Naive thymus-derived CD4-positive, alpha-beta T cell (primary cell): ENCODE measurements around the gene BAIAP2. TPM values are rescaled to one million over a fixed set of nuclear protein-coding genes. Genes with fewer than 3 reads are reported as not detected.

ENCODE experiments used
- ATAC-seq: fragments of 150-1000 bp; cut with Tn5 transposase; 2 replicates; pipeline ENCODE4 v1.10.0; 2021; ENCODE audit warnings: mild to moderate bottlenecking, moderate library complexity
- CTCF ChIA-PET: fragments of 350-600 bp; sonication (Branson Sonifier 250); formaldehyde crosslinking; loops from one replicate; lab custom pipeline; 2021; ENCODE audit warnings: antibody characterized with exemption; lab: Charles Lee
- POLR2A ChIA-PET: fragments of 350-600 bp; sonication (Branson Sonifier 250); formaldehyde crosslinking; loops from one replicate; lab custom pipeline; 2021; ENCODE audit warnings: antibody characterized with exemption, inconsistent platforms; lab: Charles Lee
- DNase-seq, 9 donors: peaks; one replicate each; pipeline versions ENCODE4 v3.0.0 to v3.0.0-alpha.2; 2020 to 2022; ENCODE audit warnings: mixed read lengths in 1 of 9
- H3K27ac ChIP-seq: one replicate; pipeline ENCODE4 v1.7.0; 2013; ENCODE audit warnings: mild to moderate bottlenecking, low read depth, low read length, moderate library complexity
- H3K27me3 ChIP-seq, 2 donors: one replicate each; pipeline ENCODE4 v1.7.0; 2013; ENCODE audit warnings: low read length in 2 of 2, mild to moderate bottlenecking in 2 of 2, moderate library complexity in 2 of 2; ENCODE audit not compliant: control insufficient read depth in 2 of 2, insufficient read depth in 2 of 2
- H3K36me3 ChIP-seq, 3 experiments: 1 replicate in 2 of 3; 2 replicates in 1 of 3; pipeline ENCODE4 v1.7.0; 2013; ENCODE audit warnings: low read length in 3 of 3, mild to moderate bottlenecking in 3 of 3, moderate library complexity in 1 of 3; ENCODE audit not compliant: insufficient read depth in 3 of 3, control insufficient read depth in 2 of 3
- H3K4me1 ChIP-seq, 2 donors: one replicate each; pipeline ENCODE4 v1.7.0; 2013; ENCODE audit warnings: low read length in 2 of 2, mild to moderate bottlenecking in 2 of 2, moderate library complexity in 1 of 2; ENCODE audit not compliant: control insufficient read depth in 2 of 2, insufficient read depth in 2 of 2
- H3K4me3 ChIP-seq: 2 replicates; pipeline ENCODE4 v1.7.0; 2013; ENCODE audit warnings: mild to moderate bottlenecking, low read length
- H3K9me3 ChIP-seq, 3 experiments: 1 replicate in 2 of 3; 2 replicates in 1 of 3; pipeline ENCODE4 v1.7.0; 2013; ENCODE audit warnings: low read length in 3 of 3; ENCODE audit not compliant: control insufficient read depth in 2 of 3
- H3K27ac Mint-ChIP-seq, 9 donors: one replicate each; pipeline ENCODE4 v1.8.0; 2020 to 2022; ENCODE audit warnings: mixed read lengths in 9 of 9, mild to moderate bottlenecking in 8 of 9, moderate library complexity in 5 of 9, inconsistent platforms in 2 of 9
- H3K27me3 Mint-ChIP-seq, 5 donors: one replicate each; pipeline ENCODE4 v1.8.0; 2021 to 2022; ENCODE audit warnings: mixed read lengths in 5 of 5, mild to moderate bottlenecking in 1 of 5
- H3K36me3 Mint-ChIP-seq, 5 donors: one replicate each; pipeline ENCODE4 v1.8.0; 2020 to 2022; ENCODE audit warnings: mixed read lengths in 5 of 5, mild to moderate bottlenecking in 3 of 5, inconsistent platforms in 1 of 5
- H3K4me1 Mint-ChIP-seq, 7 donors: one replicate each; pipeline ENCODE4 v1.8.0; 2020 to 2022; ENCODE audit warnings: mixed read lengths in 7 of 7, mild to moderate bottlenecking in 3 of 7, inconsistent platforms in 1 of 7
- H3K4me3 Mint-ChIP-seq, 10 donors: one replicate each; pipeline ENCODE4 v1.8.0; 2020 to 2022; ENCODE audit warnings: mild to moderate bottlenecking in 10 of 10, mixed read lengths in 10 of 10, moderate library complexity in 6 of 10, inconsistent platforms in 2 of 10
- H3K9me3 Mint-ChIP-seq, 11 donors: one replicate each; pipeline ENCODE4 v1.8.0; 2020 to 2022; ENCODE audit warnings: mixed read lengths in 11 of 11, mild to moderate bottlenecking in 4 of 11, inconsistent platforms in 1 of 11, moderate library complexity in 1 of 11
- intact Hi-C, 2 donors: fragments of 100-400 bp; cut with micrococcal nuclease; formaldehyde crosslinking; loops; one replicate each; pipeline ENCODE4 v1.15.1; 2023
- polyA plus RNA-seq, 2 donors: library from polyadenylated mRNA; unstranded; fragments of 300-500 nt; fragmentation: Illumina TruSeq; gene quantifications; one replicate each; pipeline ENCODE4 v1.2.3, GENCODE V29; 2021
- total RNA-seq, 6 experiments: library from RNA in 5 of 6; stranded (reverse) in 5 of 6; gene quantifications; 1 replicate in 5 of 6; 2 replicates in 1 of 6; pipeline ENCODE4 v1.2.3 and lab custom pipeline; 2021 to 2026

The BAIAP2 gene
- total and polyA plus RNA-seq, 7 experiments from 2014 or later: 3.2 to 13.7 (median 7.4) TPM

GRCh38 chr17:80990921-80991644 is 43.9 kb upstream of the BAIAP2 start:
- no peak for DNase-seq
- H3K4me1 Mint-ChIP-seq: peaks cover 7 to 38% (median 21%) of the 10 kb centered on the region in 7 donors
- H3K9me3 ChIP-seq: no peaks in the 10 kb centered on the region
- ChIA-PET POLR2A (interaction anchor here (0.6 to 3.4 kb wide), 8 partner anchors 11 to 1199 kb away, joined by 3 to 20 read pairs (median 3); partner anchors contain the start of genes NDUFAF8 and TEPSIN), CTCF (interaction anchor here (0.9 to 1.1 kb wide), 2 partner anchors 111 to 575 kb away, joined by 3 to 4 read pairs; no protein-coding TSS in a partner anchor)
- H3K9me3 Mint-ChIP-seq: peaks cover 0 to 9% (median 0%) of the 10 kb centered on the region in 11 donors
- peak overlapping the region; percentile 71 to 90 (median 84) for H3K27ac Mint-ChIP-seq
- ATAC-seq: peak; percentile 58
- no peaks in the 10 kb centered on the region for H3K27me3 ChIP-seq
- peak overlapping the region; percentile 96 for H3K27ac ChIP-seq
- H3K4me1 ChIP-seq: peaks cover 14 to 25% of the 10 kb centered on the region in 2 donors
- H3K36me3 ChIP-seq: peaks cover 0 to 13% (median 0%) of the 10 kb centered on the region in 3 experiments
- H3K4me3 ChIP-seq: peak overlapping the region; percentile 94
- intact Hi-C loops: loop anchor here (1.0 to 2.0 kb wide), 3 partner anchors 28 to 44 kb away; partner anchors contain the start of gene BAIAP2 (in 1 of the 2)
- peaks cover 0 to 5% (median 0%) of the 10 kb centered on the region in 5 donors for H3K36me3 Mint-ChIP-seq
- H3K27me3 Mint-ChIP-seq: peaks cover 0 to 11% (median 0%) of the 10 kb centered on the region in 5 donors
- peak overlapping the region; percentile 71 to 87 (median 82) for H3K4me3 Mint-ChIP-seq

GRCh38 chr17:80991645-80992076 is 43.3 kb upstream of the BAIAP2 start, which contains the start of gene CHMP6:
Gene CHMP6 (plus strand): TSS chr17:80991841. CDS start chr17:80991919, 78 bp downstream.
- CTCF ChIA-PET: interaction anchor here (0.9 kb wide), 1 partner anchor 576 kb away, joined by 3 read pairs; no protein-coding TSS in a partner anchor
- peaks cover 0 to 9% (median 0%) of the 10 kb centered on the region in 11 donors for H3K9me3 Mint-ChIP-seq
- intact Hi-C loops: loop anchor here (1.0 to 2.0 kb wide), 3 partner anchors 27 to 44 kb away; partner anchors contain the start of gene BAIAP2 (in 1 of the 2)

GRCh38 chr17:80992077-80992947 is 42.6 kb upstream of the BAIAP2 start:
- H3K4me1 ChIP-seq: peaks cover 14 to 25% of the 10 kb centered on the region in 2 donors
- H3K27me3 ChIP-seq: no peaks in the 10 kb centered on the region
- H3K9me3 ChIP-seq: no peaks in the 10 kb centered on the region
- POLR2A ChIA-PET: interaction anchor here (1.0 to 3.4 kb wide), 3 partner anchors 26 to 521 kb away, joined by 3 to 20 read pairs (median 3); no protein-coding TSS in a partner anchor
- intact Hi-C loops: no loop called here
- H3K36me3 Mint-ChIP-seq: peaks cover 0 to 5% (median 0%) of the 10 kb centered on the region in 5 donors
- peaks cover 0 to 9% (median 0%) of the 10 kb centered on the region in 11 donors for H3K9me3 Mint-ChIP-seq
- peak in 1 of 9 donors; percentile 29 for DNase-seq
- peaks cover 7 to 38% (median 21%) of the 10 kb centered on the region in 7 donors for H3K4me1 Mint-ChIP-seq
- peaks cover 0 to 11% (median 0%) of the 10 kb centered on the region in 5 donors for H3K27me3 Mint-ChIP-seq
- CTCF ChIA-PET: interaction anchor here (0.9 kb wide), 2 partner anchors 109 to 576 kb away, joined by 3 read pairs; no protein-coding TSS in a partner anchor
- peak overlapping the region; percentile 68 to 88 (median 80) for H3K4me3 Mint-ChIP-seq
- H3K36me3 ChIP-seq: peaks cover 0 to 25% (median 6%) of the 10 kb centered on the region in 3 experiments
- ATAC-seq: peak; percentile 25
- peak overlapping the region; percentile 63 to 84 (median 77) for H3K27ac Mint-ChIP-seq
- peak overlapping the region; percentile 94 for H3K4me3 ChIP-seq
- H3K27ac ChIP-seq: peak overlapping the region; percentile 96

More at GRCh38 chr17:80991645-80992076, 43.3 kb upstream of the BAIAP2 start, which contains the start of gene CHMP6:
- H3K27ac ChIP-seq: peak within 1 kb of the TSS; percentile 96
- H3K36me3 ChIP-seq: peaks cover 0 to 19% (median 0%) of the 10 kb centered on the region in 3 experiments
- Mint-ChIP-seq H3K36me3 (peaks cover 0 to 5% (median 0%) of the 10 kb centered on the region in 5 donors), H3K4me3 (peak within 1 kb of the TSS; percentile 71 to 88 (median 83)), H3K4me1 (peaks cover 7 to 38% (median 21%) of the 10 kb centered on the region in 7 donors), H3K27ac (peak within 1 kb of the TSS; percentile 78 to 90 (median 84)), H3K27me3 (peaks cover 0 to 11% (median 0%) of the 10 kb centered on the region in 5 donors)
- H3K4me3 ChIP-seq: peak within 1 kb of the TSS; percentile 94
- no peaks in the 10 kb centered on the region for H3K9me3 ChIP-seq
- no peaks in the 10 kb centered on the region for H3K27me3 ChIP-seq
- POLR2A ChIA-PET: interaction anchor here (0.6 to 3.4 kb wide), 5 partner anchors 11 to 521 kb away, joined by 3 to 20 read pairs (median 3); no protein-coding TSS in a partner anchor
- peaks cover 14 to 25% of the 10 kb centered on the region in 2 donors for H3K4me1 ChIP-seq
- ATAC-seq: peak; percentile 89
- peak; percentile 60 to 84 (median 78) for DNase-seq

DNA sequence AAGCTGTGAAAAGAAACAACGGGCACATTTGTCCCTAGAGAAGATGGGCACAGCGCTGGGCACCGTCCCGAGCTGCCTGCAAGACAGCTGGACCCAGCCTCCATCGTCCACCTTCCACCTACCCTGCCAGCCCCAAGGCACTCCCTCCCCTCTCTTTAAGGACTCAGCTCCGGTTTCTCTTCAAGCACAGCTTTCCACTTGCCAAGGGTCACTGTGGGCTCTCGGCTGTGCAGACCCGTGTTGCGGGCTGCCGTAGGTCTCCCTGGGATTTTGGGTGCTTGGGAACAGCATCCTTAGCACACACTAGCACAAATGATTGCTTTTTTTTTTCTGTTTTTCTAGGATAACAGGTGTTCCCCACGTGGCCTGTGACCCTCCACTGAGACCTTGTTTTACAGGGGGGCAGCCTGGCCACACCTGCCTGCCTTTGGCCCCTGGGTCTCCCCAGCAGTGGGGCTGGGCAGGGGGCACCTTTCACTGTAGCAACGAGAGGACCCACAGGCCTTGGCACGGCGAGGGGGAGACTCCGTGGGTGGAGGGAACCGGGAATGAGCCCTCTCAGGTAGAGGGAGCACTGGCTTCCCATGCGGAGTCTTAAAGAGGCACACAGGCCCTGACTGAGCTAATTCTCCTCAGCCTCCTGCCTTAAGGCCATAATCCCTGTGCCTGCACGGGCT is 41.9 kb upstream of the BAIAP2 start:
- Histone ChIP-seq H3K27ac (peak overlapping the region; percentile 96), H3K36me3 (peaks cover 0 to 33% (median 6%) of the 10 kb centered on the region in 3 experiments), H3K9me3 (no peaks in the 10 kb centered on the region), H3K4me3 (no peak overlapping the region), H3K27me3 (no peaks in the 10 kb centered on the region), H3K4me1 (peaks cover 14 to 25% of the 10 kb centered on the region in 2 donors)
- Mint-ChIP-seq H3K27ac (peak overlapping the region; percentile 63 to 84 (median 77)), H3K36me3 (peaks cover 0 to 5% (median 0%) of the 10 kb centered on the region in 5 donors), H3K27me3 (peaks cover 0 to 9% (median 0%) of the 10 kb centered on the region in 5 donors), H3K4me1 (peaks cover 7 to 38% (median 21%) of the 10 kb centered on the region in 7 donors), H3K4me3 (peak overlapping the region; percentile 68 to 88 (median 80)), H3K9me3 (peaks cover 0 to 9% (median 0%) of the 10 kb centered on the region in 11 donors)
- ChIA-PET POLR2A (interaction anchor here (3.4 kb wide), 1 partner anchor 25 kb away, joined by 20 read pairs; no protein-coding TSS in a partner anchor), CTCF (interaction anchor here (0.9 kb wide), 1 partner anchor 109 kb away, joined by 3 read pairs; no protein-coding TSS in a partner anchor)
- ATAC-seq (no peak), DNase-seq (no peak)
- intact Hi-C loops: no loop called here

DNA sequence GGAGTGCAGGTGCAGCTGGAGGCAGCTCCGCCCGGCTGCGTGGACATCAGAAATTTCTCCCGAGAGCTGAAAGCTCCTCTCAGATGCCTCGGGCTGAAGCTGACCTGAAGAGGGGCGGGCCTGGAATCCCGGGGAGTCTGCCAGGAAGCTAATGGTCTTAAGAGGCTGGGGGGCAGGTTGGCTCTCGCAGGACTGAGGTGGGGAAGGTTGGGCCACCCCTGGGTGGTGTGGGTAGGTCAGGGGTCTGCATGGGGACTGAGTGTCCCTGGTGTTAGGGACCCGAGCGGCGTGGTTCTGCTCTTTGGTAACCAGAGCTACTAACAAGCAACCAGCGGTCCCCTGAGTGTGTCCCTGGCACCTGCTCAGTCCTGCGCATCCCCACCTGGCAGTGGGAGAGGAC is 39.8 kb upstream of the BAIAP2 start:
- no peaks in the 10 kb centered on the region for H3K27me3 ChIP-seq
- Mint-ChIP-seq H3K27me3 (peaks cover 0 to 1% (median 0%) of the 10 kb centered on the region in 5 donors), H3K36me3 (peaks cover 0 to 9% (median 4%) of the 10 kb centered on the region in 5 donors), H3K4me3 (no peak overlapping the region), H3K9me3 (peaks cover 0 to 9% (median 0%) of the 10 kb centered on the region in 11 donors), H3K27ac (no peak overlapping the region), H3K4me1 (peaks cover 7 to 26% (median 14%) of the 10 kb centered on the region in 7 donors)
- no peak overlapping the region for H3K27ac ChIP-seq
- peaks cover 0 to 53% (median 11%) of the 10 kb centered on the region in 3 experiments for H3K36me3 ChIP-seq
- no peaks in the 10 kb centered on the region for H3K9me3 ChIP-seq
- no peak overlapping the region for H3K4me3 ChIP-seq
- ATAC-seq (no peak), DNase-seq (no peak)
- ChIA-PET CTCF (no interaction called here), POLR2A (interaction anchor here (1.0 kb wide), 1 partner anchor 41 kb away, joined by 3 read pairs; no protein-coding TSS in a partner anchor)
- peaks cover 6 to 13% of the 10 kb centered on the region in 2 donors for H3K4me1 ChIP-seq
- intact Hi-C loops: no loop called here
